ENCODE measurements around the gene GRIP2. TPM values are rescaled to one million over a fixed set of nuclear protein-coding genes. Genes with fewer than 3 reads are reported as not detected.

Gene GRIP2
- total RNA-seq, 2 experiments from 2014 or later, result not detected

- Mint-ChIP-seq H3K27ac (no peak overlapping the region), H3K27me3 (peaks cover 75% of the 10 kb centered on the region), H3K9me3 (no peaks in the 10 kb centered on the region), H3K4me3 (no peak overlapping the region), H3K36me3 (ENCODE audit: low read depth) (no peaks in the 10 kb centered on the region), H3K4me1 (ENCODE audit: low read depth) (peaks cover 5% of the 10 kb centered on the region)
- Histone ChIP-seq H3K4me3 (ENCODE audit: low read length) (no peak overlapping the region), H3K9me3 (ENCODE audit: control insufficient read depth in 1 of 2, insufficient read depth in 1 of 2, low read length in 2 of 2) (peaks cover 0 to 6% of the 10 kb centered on the region in 2 experiments), H3K27me3 (ENCODE audit: control insufficient read depth in 1 of 2, insufficient read depth in 2 of 2, low read length in 2 of 2) (peaks cover 6 to 37% of the 10 kb centered on the region in 2 experiments), H3K4me1 (ENCODE audit: insufficient read depth, low read length) (no peaks in the 10 kb centered on the region), H3K36me3 (ENCODE audit: insufficient read depth, low read length) (no peaks in the 10 kb centered on the region), H3K27ac (ENCODE audit: low read depth in 1 of 2, low read length in 2 of 2) (no peak overlapping the region)
- intact Hi-C loops (cut with DNase I, micrococcal nuclease), result no loop called here
- no peak for ATAC-seq (ENCODE audit: poor library complexity)
- ChIA-PET CTCF (no interaction called here), POLR2A (no interaction called here)
- no peak for DNase-seq
- TF ChIP-seq, protein P1, sequence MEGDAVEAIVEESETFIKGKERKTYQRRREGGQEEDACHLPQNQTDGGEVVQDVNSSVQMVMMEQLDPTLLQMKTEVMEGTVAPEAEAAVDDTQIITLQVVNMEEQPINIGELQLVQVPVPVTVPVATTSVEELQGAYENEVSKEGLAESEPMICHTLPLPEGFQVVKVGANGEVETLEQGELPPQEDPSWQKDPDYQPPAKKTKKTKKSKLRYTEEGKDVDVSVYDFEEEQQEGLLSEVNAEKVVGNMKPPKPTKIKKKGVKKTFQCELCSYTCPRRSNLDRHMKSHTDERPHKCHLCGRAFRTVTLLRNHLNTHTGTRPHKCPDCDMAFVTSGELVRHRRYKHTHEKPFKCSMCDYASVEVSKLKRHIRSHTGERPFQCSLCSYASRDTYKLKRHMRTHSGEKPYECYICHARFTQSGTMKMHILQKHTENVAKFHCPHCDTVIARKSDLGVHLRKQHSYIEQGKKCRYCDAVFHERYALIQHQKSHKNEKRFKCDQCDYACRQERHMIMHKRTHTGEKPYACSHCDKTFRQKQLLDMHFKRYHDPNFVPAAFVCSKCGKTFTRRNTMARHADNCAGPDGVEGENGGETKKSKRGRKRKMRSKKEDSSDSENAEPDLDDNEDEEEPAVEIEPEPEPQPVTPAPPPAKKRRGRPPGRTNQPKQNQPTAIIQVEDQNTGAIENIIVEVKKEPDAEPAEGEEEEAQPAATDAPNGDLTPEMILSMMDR (IDR thresholded peaks at IDR 0.05), result no peak
These were observed 14.6 kb upstream of the GRIP2 start for GRCh38 chr3:14554715-14555114.

GRCh38 chr3:14553871-14554270 is 13.7 kb upstream of the GRIP2 start:
- no peak for ATAC-seq (ENCODE audit: poor library complexity)
- intact Hi-C loops (cut with DNase I, micrococcal nuclease), result no loop called here
- POLR2A ChIA-PET, result no interaction called here
- Histone ChIP-seq H3K27ac (ENCODE audit: low read depth in 1 of 2, low read length in 2 of 2) (no peak overlapping the region), H3K4me1 (ENCODE audit: insufficient read depth, low read length) (no peaks in the 10 kb centered on the region), H3K36me3 (ENCODE audit: insufficient read depth, low read length) (no peaks in the 10 kb centered on the region), H3K27me3 (ENCODE audit: control insufficient read depth in 1 of 2, insufficient read depth in 2 of 2, low read length in 2 of 2) (peaks cover 5 to 33% of the 10 kb centered on the region in 2 experiments), H3K9me3 (ENCODE audit: control insufficient read depth in 1 of 2, insufficient read depth in 1 of 2, low read length in 2 of 2) (peaks cover 0 to 6% of the 10 kb centered on the region in 2 experiments), H3K4me3 (ENCODE audit: low read length) (no peak overlapping the region)
- peaks cover 80% of the 10 kb centered on the region for H3K27me3 Mint-ChIP-seq
- no peaks in the 10 kb centered on the region for H3K36me3 Mint-ChIP-seq (ENCODE audit: low read depth)
- no peak overlapping the region for H3K4me3 Mint-ChIP-seq
- H3K9me3 Mint-ChIP-seq, result no peaks in the 10 kb centered on the region
- no peak for DNase-seq
- CTCF ChIA-PET, result no interaction called here
- TF ChIP-seq, protein P1 (IDR thresholded peaks at IDR 0.05), result no peak
- no peak overlapping the region for H3K27ac Mint-ChIP-seq
- peaks cover 5% of the 10 kb centered on the region for H3K4me1 Mint-ChIP-seq (ENCODE audit: low read depth)

DNA sequence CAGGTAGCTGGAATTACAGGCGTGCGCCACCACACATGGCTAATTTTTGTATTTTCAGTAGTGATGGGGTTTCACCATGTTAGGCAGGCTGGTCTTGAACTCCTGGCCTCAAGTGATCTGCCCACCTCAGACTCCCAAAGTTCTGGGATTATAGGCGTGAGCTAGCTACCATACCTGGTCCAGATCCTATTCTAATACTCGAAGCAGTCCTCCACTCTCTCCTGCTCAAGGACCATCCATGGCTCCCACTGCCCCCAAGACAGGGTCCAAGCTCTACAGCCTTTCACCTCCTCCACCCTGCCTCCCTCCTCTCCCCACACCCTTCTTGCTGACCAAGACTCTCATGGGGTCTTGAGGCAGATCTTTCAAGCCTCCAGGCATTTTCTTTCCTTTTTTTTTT is 12.6 kb upstream of the GRIP2 start:
- Histone ChIP-seq H3K4me1 (ENCODE audit: insufficient read depth, low read length) (no peaks in the 10 kb centered on the region), H3K27me3 (ENCODE audit: control insufficient read depth in 1 of 2, insufficient read depth in 2 of 2, low read length in 2 of 2) (peaks cover 5 to 33% of the 10 kb centered on the region in 2 experiments), H3K9me3 (ENCODE audit: control insufficient read depth in 1 of 2, insufficient read depth in 1 of 2, low read length in 2 of 2) (peaks cover 0 to 6% of the 10 kb centered on the region in 2 experiments), H3K36me3 (ENCODE audit: insufficient read depth, low read length) (no peaks in the 10 kb centered on the region), H3K4me3 (ENCODE audit: low read length) (no peak overlapping the region), H3K27ac (ENCODE audit: low read depth in 1 of 2, low read length in 2 of 2) (no peak overlapping the region)
- Mint-ChIP-seq H3K27me3 (peaks cover 83% of the 10 kb centered on the region), H3K36me3 (ENCODE audit: low read depth) (no peaks in the 10 kb centered on the region), H3K4me3 (no peak overlapping the region), H3K27ac (no peak overlapping the region), H3K4me1 (ENCODE audit: low read depth) (peaks cover 5% of the 10 kb centered on the region), H3K9me3 (no peaks in the 10 kb centered on the region)
- POLR2A ChIA-PET, result no interaction called here
- intact Hi-C loops (cut with DNase I, micrococcal nuclease), result no loop called here
- TF ChIP-seq, protein P1 (IDR thresholded peaks at IDR 0.05), result no peak
- CTCF ChIA-PET, result no interaction called here
- ATAC-seq (ENCODE audit: poor library complexity), result no peak
- DNase-seq, result no peak
